Measurements from ENCODE around the gene RAB8B. TPM values are rescaled to one million over a fixed set of nuclear protein-coding genes. Genes with fewer than 3 reads are reported as not detected.
"Not testable (repeated sequence)": the region's sequence is repeated elsewhere in the genome, so short reads cannot be mapped to it uniquely, and the experiment has no call there.

RAB8B gene
- total RNA-seq, 1 experiment from 2014 or later, result 7.8 TPM

DNA sequence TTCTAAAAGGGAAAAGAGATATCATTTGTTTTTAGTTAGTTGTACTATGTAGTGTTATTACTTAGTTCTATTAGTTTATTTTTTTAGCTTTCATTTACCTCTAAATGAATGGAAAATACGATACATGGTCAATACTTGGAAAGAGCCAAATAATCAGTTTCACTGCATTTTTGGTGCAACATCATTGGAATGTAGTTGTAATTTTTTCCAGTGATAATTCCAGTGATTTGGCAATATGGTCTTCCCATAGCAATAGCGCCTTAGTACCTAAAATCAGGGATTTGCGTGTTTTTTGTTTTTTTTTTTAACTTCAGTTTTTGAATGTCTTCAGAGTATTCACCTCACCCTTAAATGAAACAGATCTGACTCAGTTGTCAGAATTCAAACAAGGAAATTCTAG, 41.8 kb downstream of the RAB8B start:
- in situ Hi-C loops (cut with HindIII; ENCODE audit: low sequenced_read_pairs), result no loop called here
- DNase-seq (ENCODE audit: low spot score), result no peak

DNA sequence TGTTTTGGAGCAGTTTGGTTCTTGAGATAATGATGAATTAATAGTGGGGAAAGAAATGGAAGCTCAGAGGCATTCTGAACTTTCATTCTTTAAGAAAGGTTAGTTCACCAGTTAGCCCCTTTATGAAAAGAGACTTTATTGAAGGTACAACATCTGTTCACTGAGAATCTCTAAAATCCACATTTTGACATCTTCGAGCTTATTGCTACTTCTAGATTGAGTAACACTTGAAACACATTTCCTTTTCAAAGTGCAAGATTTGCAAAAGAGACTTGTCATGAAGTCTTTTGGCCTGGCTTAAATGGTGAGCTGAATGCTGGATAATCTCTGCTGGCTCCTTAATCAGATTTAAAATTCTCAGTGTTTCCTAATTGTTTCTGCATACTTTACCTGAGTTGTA, 42.3 kb downstream of the RAB8B start:
- no peak for DNase-seq (ENCODE audit: low spot score)
- in situ Hi-C loops (cut with HindIII; ENCODE audit: low sequenced_read_pairs), result no loop called here

GRCh38 chr15:63232405-63232804, 43.0 kb downstream of the RAB8B start:
- in situ Hi-C loops (cut with HindIII; ENCODE audit: low sequenced_read_pairs), result no loop called here
- DNase-seq (ENCODE audit: low spot score), result no peak

DNA sequence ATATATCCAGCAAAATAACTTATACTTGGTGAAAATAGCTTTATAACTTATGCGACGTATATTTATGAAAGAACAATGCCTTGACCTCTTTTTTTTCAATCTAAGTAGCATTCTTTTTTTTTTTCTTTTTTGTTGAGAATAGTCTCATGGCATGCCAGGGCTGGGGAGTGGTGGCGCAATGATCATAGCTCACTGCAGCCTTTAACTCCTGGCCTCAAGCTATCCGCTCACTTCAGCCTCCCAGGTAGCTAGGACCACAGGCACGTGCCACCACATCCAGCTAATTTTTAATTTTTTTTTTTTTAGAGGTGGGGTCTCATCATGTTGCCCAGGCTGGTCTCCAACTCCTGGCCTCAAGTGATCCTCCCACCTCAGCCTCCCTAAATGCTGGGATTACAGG, 43.5 kb downstream of the RAB8B start:
- no peak for DNase-seq (ENCODE audit: low spot score)
- in situ Hi-C loops (cut with HindIII; ENCODE audit: low sequenced_read_pairs), result no loop called here

GRCh38 chr15:63233667-63234423, 44.4 kb downstream of the RAB8B start:
- in situ Hi-C loops (cut with HindIII; ENCODE audit: low sequenced_read_pairs), result no loop called here
- DNase-seq (ENCODE audit: low spot score), result no peak

DNA sequence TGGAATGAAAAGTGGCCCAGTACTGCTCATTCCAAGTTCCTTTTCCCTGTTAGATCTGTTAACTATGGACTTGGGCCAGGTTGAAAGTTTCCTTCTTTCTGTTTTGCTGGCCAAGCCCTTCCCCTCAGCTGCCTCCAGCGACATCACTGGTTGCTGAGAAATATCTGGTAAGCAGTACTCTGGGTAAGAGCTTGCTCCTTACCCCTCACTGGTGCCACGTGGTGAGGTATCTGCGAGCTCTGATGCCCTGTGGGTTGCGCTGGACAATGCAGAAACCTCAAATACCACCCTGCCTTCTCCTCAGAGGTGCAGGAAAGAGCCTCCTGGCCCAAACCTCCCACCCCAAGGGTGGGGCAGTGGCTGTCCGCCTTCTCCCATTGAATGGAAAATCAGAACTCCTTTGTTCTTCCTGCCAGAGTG, 45.1 kb downstream of the RAB8B start:
- in situ Hi-C loops (cut with HindIII; ENCODE audit: low sequenced_read_pairs), result no loop called here
- no peak for DNase-seq (ENCODE audit: low spot score)

DNA sequence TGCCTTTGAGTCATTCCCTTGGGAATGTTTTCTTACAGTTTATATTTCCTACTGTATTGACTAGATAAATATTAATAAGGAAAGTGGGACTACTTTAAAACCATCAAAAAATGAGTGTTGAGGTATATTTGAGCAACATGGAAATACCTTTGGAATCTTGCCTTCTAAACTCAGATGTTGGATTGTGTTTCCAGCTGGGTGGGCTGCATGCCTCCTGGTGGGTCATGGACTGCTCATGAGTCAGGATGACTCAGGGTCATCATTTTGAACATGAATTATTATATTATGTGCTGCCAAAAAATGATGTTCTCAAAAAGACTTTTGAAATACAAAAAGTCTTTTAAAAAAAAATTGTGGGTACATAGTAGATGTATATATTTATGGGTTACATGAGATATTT, 46.9 kb downstream of the RAB8B start:
- in situ Hi-C loops (cut with HindIII; ENCODE audit: low sequenced_read_pairs), result no loop called here
- no peak for DNase-seq (ENCODE audit: low spot score)

GRCh38 chr15:63237086-63237485, 47.7 kb downstream of the RAB8B start:
- in situ Hi-C loops (cut with HindIII; ENCODE audit: low sequenced_read_pairs); DNase-seq (ENCODE audit: low spot score): not testable (repeated sequence)

GRCh38 chr15:63238171-63238570, 48.8 kb downstream of the RAB8B start:
- in situ Hi-C loops (cut with HindIII; ENCODE audit: low sequenced_read_pairs), result no loop called here
- no peak for DNase-seq (ENCODE audit: low spot score)

GRCh38 chr15:63238796-63239195, 49.4 kb downstream of the RAB8B start:
- no peak for DNase-seq (ENCODE audit: low spot score)
- in situ Hi-C loops (cut with HindIII; ENCODE audit: low sequenced_read_pairs), result no loop called here

DNA sequence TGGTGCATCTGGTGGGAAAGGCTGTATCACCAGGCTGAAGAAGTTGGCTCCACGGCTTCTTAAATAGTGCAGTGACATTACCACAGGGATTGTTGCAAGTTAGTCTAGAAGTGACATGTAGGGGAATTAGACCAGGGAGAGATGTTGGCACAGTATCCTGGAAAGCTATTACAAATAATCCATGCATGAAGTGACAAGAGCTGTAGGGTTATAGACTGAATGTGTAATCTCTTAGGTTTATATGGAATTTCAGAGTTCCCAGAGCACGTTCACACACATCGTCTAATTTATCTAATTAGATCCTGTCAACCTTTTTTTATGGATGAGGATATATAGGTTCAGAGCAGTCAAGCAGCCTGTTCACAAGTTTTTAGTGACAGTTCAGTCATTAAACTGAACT, 50.7 kb downstream of the RAB8B start:
- in situ Hi-C loops (cut with HindIII; ENCODE audit: low sequenced_read_pairs), result no loop called here
- no peak for DNase-seq (ENCODE audit: low spot score)

DNA sequence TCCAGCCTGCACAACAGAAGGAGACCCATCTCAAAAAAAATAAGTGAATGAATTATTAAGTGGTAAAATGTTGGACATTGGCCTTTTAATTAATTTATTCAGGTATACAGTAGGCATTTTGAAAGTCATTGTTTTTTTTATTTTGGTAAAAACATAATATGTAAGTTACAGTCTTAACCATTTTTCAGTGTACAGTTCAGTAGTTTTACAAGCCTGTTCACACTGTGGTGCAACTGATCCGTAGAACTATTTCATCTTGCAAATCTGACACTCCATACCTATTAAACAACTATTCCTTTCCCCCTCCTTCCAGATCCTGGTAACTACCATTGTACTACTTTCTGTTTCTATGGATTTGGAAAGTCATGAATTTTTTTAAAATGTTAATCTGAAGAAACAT, 51.9 kb downstream of the RAB8B start:
- DNase-seq (ENCODE audit: low spot score), result no peak
- in situ Hi-C loops (cut with HindIII; ENCODE audit: low sequenced_read_pairs), result no loop called here

- no peak for DNase-seq (ENCODE audit: low spot score)
- in situ Hi-C loops (cut with HindIII; ENCODE audit: low sequenced_read_pairs), result no loop called here
These were observed 53.7 kb downstream of the RAB8B start for GRCh38 chr15:63243101-63243500.

GRCh38 chr15:63243776-63244175, 54.4 kb downstream of the RAB8B start:
- no peak for DNase-seq (ENCODE audit: low spot score)
- in situ Hi-C loops (cut with HindIII; ENCODE audit: low sequenced_read_pairs), result no loop called here

DNA sequence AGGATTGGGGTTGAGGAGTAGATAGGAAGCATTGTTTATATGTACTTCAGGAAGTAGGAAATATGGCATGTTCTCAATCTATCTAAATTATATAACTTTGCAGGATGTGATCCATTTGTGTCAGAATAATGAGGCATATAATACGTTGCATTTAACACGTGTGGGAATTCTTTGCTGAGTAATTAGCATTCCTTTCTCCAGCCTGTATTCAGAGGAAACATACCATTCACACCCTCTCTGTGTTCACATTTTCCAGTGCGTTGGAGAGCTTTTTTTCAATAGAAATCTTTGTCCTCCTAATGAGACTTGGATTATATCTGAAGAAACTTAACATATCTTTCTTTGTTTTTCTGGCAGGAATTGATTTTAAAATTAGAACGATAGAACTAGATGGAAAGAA, 55.0 kb downstream of the RAB8B start:
- DNase-seq (ENCODE audit: low spot score), result no peak
- in situ Hi-C loops (cut with HindIII; ENCODE audit: low sequenced_read_pairs), result no loop called here

GRCh38 chr15:63244976-63245645, 55.7 kb downstream of the RAB8B start:
- in situ Hi-C loops (cut with HindIII; ENCODE audit: low sequenced_read_pairs), result no loop called here
- DNase-seq (ENCODE audit: low spot score), result no peak

GRCh38 chr15:63246691-63247469, 57.5 kb downstream of the RAB8B start:
- no peak for DNase-seq (ENCODE audit: low spot score)
- in situ Hi-C loops (cut with HindIII; ENCODE audit: low sequenced_read_pairs), result no loop called here

- DNase-seq (ENCODE audit: low spot score), result no peak
- in situ Hi-C loops (cut with HindIII; ENCODE audit: low sequenced_read_pairs), result no loop called here
These were observed 61.0 kb downstream of the RAB8B start for GRCh38 chr15:63250312-63250965.

DNA sequence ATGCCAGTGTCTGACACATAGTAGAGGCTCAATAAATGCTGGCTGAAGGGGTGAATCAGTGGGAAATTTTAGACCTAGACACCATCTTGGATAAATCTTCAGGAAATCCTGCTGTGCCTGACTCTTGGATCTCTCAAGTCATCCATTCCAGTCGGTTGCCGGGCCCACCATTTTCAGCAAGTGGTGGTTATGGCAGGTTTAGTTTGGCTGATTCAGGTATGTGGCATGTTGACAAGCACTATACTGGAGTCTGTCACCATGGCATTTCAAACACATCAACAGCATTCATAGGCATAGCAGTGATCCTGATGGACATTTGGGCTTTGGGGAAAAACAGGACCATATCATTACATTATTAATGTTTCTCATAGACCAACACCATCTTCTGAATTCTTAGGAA, 62.3 kb downstream of the RAB8B start:
- DNase-seq (ENCODE audit: low spot score), result no peak
- in situ Hi-C loops (cut with HindIII; ENCODE audit: low sequenced_read_pairs), result no loop called here

- in situ Hi-C loops (cut with HindIII; ENCODE audit: low sequenced_read_pairs), result no loop called here
- DNase-seq (ENCODE audit: low spot score), result no peak
These were observed 62.9 kb downstream of the RAB8B start for GRCh38 chr15:63252292-63252691.
